ENCODE data around the gene MRGPRF.

DNA sequence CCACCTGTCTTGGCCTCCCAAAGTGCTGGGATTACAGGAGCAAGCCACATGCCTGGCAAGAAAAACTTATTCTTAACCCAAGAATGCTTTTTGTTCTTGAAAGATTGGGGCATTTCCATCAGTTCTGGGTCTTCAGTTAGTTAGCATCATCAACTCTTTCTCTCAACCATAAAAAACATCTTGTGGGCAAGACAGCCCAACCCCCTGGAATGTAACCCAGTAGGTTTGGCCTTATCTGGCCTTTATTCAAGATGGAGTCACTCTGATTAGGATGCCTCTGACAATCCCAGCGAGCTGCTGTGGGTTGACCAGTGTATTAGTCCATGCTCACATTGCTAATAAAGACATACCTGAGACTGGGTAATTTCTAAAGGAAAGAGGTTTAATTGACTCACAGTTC is 26.5 kb upstream of the MRGPRF start:
- TF ChIP-seq POLR2A (IDR thresholded peaks at IDR 0.05; ENCODE audit: low read depth, low read length), result no peak
- no peak for TF ChIP-seq TAF1 (IDR thresholded peaks at IDR 0.05; ENCODE audit: low read depth, low read length)
- TF ChIP-seq POLR2AphosphoS5 (IDR thresholded peaks at IDR 0.05; ENCODE audit: low read depth, low read length), result no peak
- TF ChIP-seq SPI1 (IDR thresholded peaks at IDR 0.05; ENCODE audit: low read depth, low read length), result no peak
- TF ChIP-seq PAX5 (IDR thresholded peaks at IDR 0.05; ENCODE audit: insufficient read depth, low read length, severe bottlenecking), result no peak
- TF ChIP-seq POU2F2 (IDR thresholded peaks at IDR 0.05; ENCODE audit: low read depth, low read length), result no peak
